Kidney capillary endothelial cell (primary cell): ENCODE results near the gene USH2A.

Source experiments
- DNase-seq: peaks from one replicate; pipeline ENCODE4 v3.0.0-alpha.2; 2018; ENCODE audit warnings: low spot score

USH2A gene

GRCh38 chr1:215872658-215873057 is 550.6 kb downstream of the USH2A start:
- DNase-seq, result no peak

- no peak for DNase-seq
Measured at GRCh38 chr1:215868500-215868899, 554.7 kb downstream of the USH2A start.

DNA sequence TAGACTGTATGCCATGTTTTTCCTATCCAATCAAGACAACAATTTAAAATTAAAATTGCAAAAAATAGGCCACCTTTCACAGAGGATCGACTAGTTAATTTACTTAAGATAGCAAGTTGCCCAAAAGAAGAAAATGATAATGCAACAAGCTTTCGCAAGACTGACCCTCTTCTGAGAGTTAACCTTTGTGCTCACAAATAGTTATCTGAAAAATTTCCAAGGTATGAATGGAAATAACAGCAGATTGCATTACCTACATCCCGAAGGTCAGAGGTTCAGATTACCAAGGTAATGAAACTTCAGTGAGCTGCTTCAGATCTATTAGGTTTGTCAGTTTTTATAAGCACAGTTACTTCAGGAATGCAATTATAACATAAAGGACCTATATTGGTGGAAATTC is 558.2 kb downstream of the USH2A start:
- DNase-seq, result no peak

DNA sequence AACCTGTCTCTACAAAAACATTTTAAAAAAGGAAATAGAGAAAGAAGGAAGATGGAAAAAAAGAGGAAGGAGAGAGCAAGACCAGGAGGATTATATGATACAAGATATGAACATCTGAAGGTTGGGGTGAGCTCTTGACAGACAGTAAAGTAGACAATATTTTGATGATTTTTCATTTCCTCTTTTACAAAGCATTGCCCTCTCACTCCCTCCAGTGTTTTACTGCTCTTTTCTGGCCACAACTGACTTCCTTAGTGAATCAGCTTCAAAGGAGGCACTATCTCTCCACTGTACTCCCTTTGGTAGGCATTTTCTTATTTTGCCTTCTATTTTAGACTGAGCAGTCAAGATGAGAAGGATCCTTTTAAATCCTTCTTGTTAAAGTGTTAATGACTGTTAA is 559.5 kb downstream of the USH2A start:
- DNase-seq, result no peak

DNA sequence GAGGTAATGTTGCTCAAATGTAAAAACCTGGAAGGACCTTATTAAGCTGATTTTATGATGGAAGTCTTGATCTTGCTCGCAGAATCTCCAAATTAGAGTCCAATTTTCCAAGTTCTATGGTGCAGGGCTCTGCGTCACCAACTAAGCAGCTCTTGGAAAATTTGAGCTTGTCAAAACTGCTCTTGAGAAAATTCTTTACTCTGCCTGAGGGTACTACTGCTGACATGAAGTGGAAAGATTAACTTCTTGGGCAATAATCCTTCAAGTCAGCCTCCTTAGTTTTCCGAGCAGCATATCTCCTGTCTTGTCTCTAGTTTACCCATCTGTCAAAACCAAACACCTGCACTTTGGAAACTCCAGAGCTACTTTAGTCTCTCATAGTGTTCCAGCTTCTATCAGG is 562.4 kb downstream of the USH2A start:
- no peak for DNase-seq

DNA sequence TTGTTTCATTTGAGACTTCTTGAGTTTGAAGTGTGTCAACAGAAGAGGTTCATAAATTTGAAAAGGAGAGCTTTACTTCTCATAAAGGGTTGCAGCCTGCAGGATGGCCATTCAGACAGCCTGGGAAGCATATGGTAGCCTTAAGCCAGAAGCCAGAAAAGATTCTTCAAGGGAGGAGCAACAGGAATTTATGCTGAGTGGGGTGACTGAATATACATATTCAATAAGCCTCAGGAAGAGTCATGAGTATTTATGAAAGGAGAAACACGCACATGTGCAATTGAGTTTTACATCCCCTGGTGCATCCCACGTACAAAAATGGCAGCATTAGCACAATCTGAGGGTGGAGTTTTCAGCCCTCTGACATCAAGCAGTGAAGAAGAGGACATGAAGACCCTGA is 565.9 kb downstream of the USH2A start:
- DNase-seq, result no peak

DNA sequence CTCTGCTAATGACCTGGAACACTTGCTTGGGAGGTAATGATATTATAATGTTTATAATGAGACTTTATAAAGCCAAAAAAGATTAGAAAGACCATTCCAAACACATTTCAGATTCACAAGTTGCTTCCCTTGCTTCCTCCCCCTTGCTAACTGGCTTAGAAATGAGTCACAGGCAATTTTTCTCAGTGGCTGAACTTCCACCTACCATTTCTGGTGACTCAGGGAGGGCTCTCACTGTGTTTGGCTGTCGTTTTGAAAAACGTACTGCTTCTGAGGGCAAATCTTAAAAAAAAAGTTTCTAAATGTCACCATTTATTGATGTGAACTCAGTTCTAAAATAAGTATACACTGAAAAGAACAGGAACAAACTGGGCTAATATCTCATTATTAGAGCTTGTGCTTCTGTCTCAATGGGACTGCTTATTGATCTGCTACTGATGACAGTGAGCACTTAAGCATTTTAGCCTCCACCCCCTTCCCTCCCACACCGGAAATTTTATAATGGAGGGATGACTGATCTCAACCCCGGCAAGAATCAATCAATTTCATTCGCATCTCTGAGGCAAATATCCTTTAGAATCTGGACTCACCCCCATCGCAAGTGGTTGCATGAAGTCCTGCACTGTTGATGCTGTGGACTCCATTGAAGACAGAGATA is 577.9 kb downstream of the USH2A start:
- DNase-seq, result no peak

GRCh38 chr1:215844777-215845176 is 578.5 kb downstream of the USH2A start:
- no peak for DNase-seq

DNA sequence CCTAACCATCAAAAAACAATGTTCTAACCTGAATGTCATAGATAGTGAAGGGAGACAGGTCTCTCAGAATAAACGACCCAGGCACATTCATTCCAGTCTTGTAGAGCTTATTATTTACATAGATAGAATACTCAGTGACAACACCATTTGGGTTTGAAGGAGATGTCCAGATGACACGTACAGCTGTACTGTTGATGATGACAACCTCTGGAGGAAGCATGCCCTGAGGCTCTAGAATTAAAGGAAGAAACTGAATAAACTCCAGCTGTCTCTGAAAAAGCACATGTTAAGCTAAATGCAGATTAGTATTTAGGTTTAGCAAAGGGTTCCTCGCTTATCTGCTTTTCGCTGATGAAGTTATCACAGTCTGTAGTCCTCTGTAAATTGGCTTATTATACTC is 579.0 kb downstream of the USH2A start:
- DNase-seq, result no peak

DNA sequence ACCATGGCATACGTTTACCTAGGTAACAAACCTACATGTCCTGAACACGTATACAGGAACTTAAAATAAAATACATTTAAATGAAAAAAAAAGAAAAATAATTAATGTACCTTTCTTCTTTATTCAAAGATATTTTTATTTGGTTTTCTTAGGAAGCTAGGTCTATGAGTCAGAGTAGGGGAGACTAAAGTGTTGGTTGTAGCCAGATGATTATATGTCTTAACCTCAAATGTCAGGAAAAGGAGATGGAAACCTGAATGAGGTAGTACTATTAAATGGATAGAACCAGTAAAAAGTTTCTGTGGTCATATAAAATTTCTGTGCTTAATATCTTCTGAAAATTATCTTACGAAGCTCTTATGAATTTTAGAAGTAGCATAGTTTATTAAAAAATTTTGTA is 580.3 kb downstream of the USH2A start:
- DNase-seq, result no peak

DNA sequence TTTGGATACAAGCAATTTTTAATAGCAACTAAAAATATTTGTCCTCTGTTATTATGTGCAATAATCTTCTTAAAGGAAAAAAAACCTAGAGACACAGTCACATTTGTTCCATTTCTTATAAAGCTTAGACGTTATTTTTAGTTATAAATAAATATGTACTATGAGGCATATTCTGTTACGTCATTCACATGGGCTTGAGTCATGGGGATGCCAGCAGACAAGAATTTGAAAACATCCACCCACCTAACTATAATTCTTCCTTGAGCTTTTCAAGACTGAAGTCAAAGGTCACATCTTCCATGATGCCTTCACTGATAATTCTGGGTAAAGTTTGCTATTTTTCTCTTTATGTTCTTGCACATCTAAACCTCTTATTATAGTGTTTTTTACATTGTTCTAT is 587.3 kb downstream of the USH2A start:
- no peak for DNase-seq

GRCh38 chr1:215833941-215834729 is 589.1 kb downstream of the USH2A start:
- DNase-seq, result no peak

DNA sequence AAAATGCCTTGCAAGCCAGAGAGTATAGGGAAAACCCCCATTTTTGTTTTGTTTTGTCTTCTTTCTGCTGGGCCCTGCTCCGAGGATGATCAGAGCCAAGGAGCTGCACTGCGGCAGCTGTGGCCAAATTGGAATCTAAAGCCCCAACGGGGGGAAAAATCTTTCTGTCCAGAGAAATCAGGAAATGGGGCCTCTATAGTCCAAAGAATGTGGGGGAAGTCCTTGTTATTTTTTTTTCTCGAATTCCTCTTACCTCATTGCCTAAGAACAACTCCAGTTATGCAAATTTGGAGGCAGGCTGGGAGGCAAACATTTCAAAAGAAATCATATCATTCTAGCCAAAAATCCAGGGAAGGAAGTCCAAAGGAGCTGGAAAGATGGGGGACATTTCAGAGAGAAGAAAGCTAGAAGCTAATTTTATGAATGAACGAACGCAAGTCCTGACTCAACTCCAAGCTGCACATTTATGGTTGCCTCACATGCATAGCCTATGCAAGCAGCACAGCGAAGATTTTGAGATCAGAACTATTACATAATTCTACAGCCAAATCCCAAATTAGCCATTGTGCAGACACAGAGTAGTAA is 592.9 kb downstream of the USH2A start:
- DNase-seq, result no peak

DNA sequence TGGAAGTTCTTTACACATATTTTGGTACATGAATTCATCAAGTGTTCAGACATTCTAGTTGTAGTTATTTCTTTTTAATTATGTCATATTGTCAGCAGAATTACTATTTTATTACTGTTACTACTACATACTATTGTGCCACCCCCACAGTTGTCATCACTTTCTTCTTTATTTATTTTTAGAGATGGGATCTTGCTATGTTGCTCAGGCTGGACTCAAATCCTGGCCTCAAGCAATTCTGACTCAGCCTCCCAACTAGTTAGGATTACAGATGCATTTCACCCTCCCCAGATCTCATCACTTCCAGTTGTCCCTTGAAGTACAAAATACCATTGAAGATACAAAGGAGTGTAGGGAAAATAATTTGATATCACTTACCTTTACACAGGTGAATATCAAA is 598.2 kb downstream of the USH2A start:
- DNase-seq, result no peak

DNA sequence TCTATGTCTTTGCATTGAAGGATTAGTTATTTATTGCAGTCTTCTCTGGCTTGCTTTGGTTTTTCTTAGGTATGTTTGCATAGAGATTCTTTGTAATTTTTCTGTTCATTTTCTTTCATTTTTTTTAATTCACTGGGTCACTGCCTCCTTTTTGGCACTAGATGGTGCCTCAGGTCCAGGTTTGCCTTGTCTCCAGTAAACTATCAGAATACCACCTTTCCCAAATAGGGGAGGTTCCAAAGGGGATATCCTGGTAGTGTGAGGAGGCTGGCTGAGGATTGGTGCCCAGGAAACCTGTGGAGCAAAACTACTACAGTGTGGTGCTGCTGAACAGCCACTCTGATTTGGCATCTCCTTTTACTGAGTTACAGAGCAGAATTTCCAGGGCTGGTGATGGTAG is 599.0 kb downstream of the USH2A start:
- no peak for DNase-seq

DNA sequence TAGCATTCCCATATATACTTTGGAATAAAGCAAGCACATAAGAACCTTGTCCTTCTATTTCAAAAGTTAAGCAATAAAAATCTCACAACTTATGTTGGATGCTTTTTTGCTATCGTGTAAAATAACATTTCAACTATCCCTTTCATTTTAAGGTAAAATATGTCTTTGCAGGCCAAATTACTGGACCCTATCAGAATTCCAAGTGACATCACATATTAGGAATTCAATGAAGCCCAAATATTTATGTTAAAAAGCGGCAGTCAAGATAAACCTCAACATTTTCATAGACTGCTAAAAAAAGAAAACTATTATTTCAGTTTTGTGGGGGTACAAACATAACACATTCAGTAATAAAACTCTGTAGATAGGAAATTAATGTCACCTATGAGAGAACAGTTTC is 604.1 kb downstream of the USH2A start:
- DNase-seq, result no peak

- DNase-seq, result no peak
Measured at GRCh38 chr1:215807911-215808436, 615.3 kb downstream of the USH2A start.

- DNase-seq, result no peak
Measured at GRCh38 chr1:215807218-215807617, 616.0 kb downstream of the USH2A start.

GRCh38 chr1:215797859-215798258 is 625.4 kb downstream of the USH2A start:
- DNase-seq, result no peak

DNA sequence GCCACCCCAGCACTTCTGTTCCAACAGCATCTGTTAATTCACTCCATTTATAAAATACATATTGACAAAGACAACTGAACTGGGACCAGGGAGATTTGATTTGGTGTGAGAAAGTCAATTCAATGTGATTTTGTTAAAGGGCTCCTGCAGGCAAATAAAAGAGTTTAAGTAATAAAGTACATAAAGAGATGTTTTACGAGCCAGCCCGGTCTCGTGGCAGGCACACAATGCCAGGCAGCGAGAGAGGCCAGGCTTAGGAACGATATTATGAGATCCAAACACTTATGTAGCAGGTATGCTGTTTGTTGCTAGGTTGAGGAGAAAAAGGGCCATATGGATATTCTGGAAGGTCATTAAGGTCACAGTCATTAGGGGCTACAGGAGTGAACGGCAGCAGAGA is 629.1 kb downstream of the USH2A start:
- DNase-seq, result no peak

DNA sequence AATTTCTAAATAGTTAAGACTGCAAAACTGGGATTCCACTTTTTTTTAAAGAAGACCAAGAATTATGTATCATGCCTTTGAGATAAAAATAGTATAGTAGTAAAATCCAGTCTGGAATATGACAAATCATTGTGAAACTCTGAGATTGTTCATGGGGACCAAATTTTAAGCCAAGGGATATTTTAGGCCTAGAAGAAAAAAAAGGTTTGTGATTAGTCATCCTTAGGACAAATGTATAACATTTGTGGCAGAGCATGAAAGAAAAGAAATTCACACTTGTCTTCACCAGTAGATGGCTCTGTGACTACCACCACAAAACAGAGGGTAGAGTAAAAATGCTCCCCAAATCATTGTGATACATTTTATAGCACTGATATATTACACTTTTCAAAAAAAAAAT is 630.1 kb downstream of the USH2A start:
- no peak for DNase-seq

GRCh38 chr1:215792446-215792845 is 630.8 kb downstream of the USH2A start:
- DNase-seq, result no peak

DNA sequence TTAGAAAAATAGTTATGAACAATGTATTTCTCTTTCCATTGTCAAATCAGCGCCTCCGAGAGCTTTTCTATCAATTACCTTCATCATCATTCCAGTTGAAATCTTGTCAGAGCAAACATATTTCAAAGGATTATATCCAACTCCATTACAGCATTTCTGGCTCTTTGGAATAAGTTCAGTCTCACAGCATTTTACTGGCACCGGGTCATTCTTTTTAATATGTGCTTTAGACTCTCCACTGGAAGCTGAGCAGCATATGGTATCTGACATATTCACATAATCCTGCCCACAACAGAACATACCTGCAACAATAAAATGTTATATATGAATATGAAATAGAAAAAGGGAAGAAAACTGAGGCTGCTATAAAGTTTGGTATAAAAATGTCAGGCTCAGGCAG is 633.3 kb downstream of the USH2A start:
- DNase-seq, result no peak
